Activated CD4-positive, alpha-beta T cell treated with anti-CD3 and anti-CD28 coated beads for 4 hours (primary cell): ENCODE results near the gene GID8.

ENCODE experiments used
- DNase-seq, 2 donors: peaks; one replicate each; pipeline ENCODE4 v3.0.0-alpha.2; 2020

The GID8 gene

GRCh38 chr20:62938105-62938888 lies at the start of gene GID8:
GID8 (plus strand) TSS chr20:62938147; CDS start chr20:62941503, 3,356 bp downstream.
- DNase-seq, result peak in 1 of 2 donors; percentile 33

- DNase-seq, result no peak
Observed at GRCh38 chr20:62888406-62888805, 49.5 kb upstream of the GID8 start.

GRCh38 chr20:62888910-62889309 lies 49.0 kb upstream of the GID8 start:
- no peak for DNase-seq

- no peak for DNase-seq
Observed at GRCh38 chr20:62889411-62889810, 48.5 kb upstream of the GID8 start.

GRCh38 chr20:62889871-62890270 lies 48.1 kb upstream of the GID8 start:
- DNase-seq, result no peak

GRCh38 chr20:62890444-62890843 lies 47.5 kb upstream of the GID8 start:
- DNase-seq, result no peak

GRCh38 chr20:62891111-62891510 lies 46.8 kb upstream of the GID8 start:
- DNase-seq, result peak in 1 of 2 donors; percentile 36

- no peak for DNase-seq
Observed at GRCh38 chr20:62892348-62893304, 45.3 kb upstream of the GID8 start.

- DNase-seq, result no peak
Observed at GRCh38 chr20:62893700-62894099, 44.2 kb upstream of the GID8 start.

GRCh38 chr20:62894261-62894660 lies 43.7 kb upstream of the GID8 start:
- DNase-seq, result no peak

- no peak for DNase-seq
Observed at GRCh38 chr20:62895539-62895938, 42.4 kb upstream of the GID8 start.

GRCh38 chr20:62896526-62896925 lies 41.4 kb upstream of the GID8 start:
- DNase-seq, result no peak

GRCh38 chr20:62897666-62898065 lies 40.3 kb upstream of the GID8 start:
- DNase-seq, result no peak

GRCh38 chr20:62898093-62898964 lies 39.6 kb upstream of the GID8 start:
- DNase-seq, result no peak

GRCh38 chr20:62898970-62899632 lies 38.8 kb upstream of the GID8 start:
- no peak for DNase-seq

GRCh38 chr20:62899633-62900051 lies 38.3 kb upstream of the GID8 start:
- DNase-seq, result no peak

GRCh38 chr20:62900052-62900691 lies 37.8 kb upstream of the GID8 start:
- DNase-seq, result peak; percentile 67 to 72

- no peak for DNase-seq
Observed at GRCh38 chr20:62900692-62901584, 37.0 kb upstream of the GID8 start.

GRCh38 chr20:62901891-62902290 lies 36.1 kb upstream of the GID8 start:
- no peak for DNase-seq

- no peak for DNase-seq
Observed at GRCh38 chr20:62902926-62903615, 34.9 kb upstream of the GID8 start.
